Measurements from ENCODE around the gene DSE. TPM values are rescaled to one million over a fixed set of nuclear protein-coding genes. Genes with fewer than 3 reads are reported as not detected.
"Not testable (repeated sequence)": the region's sequence is repeated elsewhere in the genome, so short reads cannot be mapped to it uniquely, and the experiment has no call there.

The DSE gene
- total RNA-seq, 1 donor from 2014 or later: 26.5 TPM

- Mint-ChIP-seq H3K4me3 (ENCODE audit: unreplicated experiment) (no peak overlapping the region), H3K4me1 (ENCODE audit: unreplicated experiment) (no peaks in the 10 kb centered on the region), H3K36me3 (ENCODE audit: low read depth, unreplicated experiment) (no peaks in the 10 kb centered on the region), H3K27ac (ENCODE audit: unreplicated experiment) (no peak overlapping the region), H3K9me3 (ENCODE audit: unreplicated experiment) (no peaks in the 10 kb centered on the region), H3K27me3 (ENCODE audit: unreplicated experiment) (peaks cover 2% of the 10 kb centered on the region)
- no peak for DNase-seq (ENCODE audit: low spot score)
- TF ChIP-seq CTCF (IDR thresholded peaks at IDR 0.05; ENCODE audit: unreplicated experiment): no peak
These were observed 35.0 kb upstream of the DSE start for GRCh38 chr6:116335612-116336215.

GRCh38 chr6:116338943-116339342, 31.8 kb upstream of the DSE start:
- Mint-ChIP-seq H3K36me3 (ENCODE audit: low read depth, unreplicated experiment) (peaks cover 8% of the 10 kb centered on the region), H3K27ac (ENCODE audit: unreplicated experiment) (no peak overlapping the region), H3K27me3 (ENCODE audit: unreplicated experiment) (peaks cover 2% of the 10 kb centered on the region), H3K4me3 (ENCODE audit: unreplicated experiment) (no peak overlapping the region), H3K9me3 (ENCODE audit: unreplicated experiment) (no peaks in the 10 kb centered on the region), H3K4me1 (ENCODE audit: unreplicated experiment) (no peaks in the 10 kb centered on the region)
- no peak for DNase-seq (ENCODE audit: low spot score)
- no peak for TF ChIP-seq CTCF (IDR thresholded peaks at IDR 0.05; ENCODE audit: unreplicated experiment)

- H3K9me3 Mint-ChIP-seq (ENCODE audit: unreplicated experiment); H3K4me3 Mint-ChIP-seq (ENCODE audit: unreplicated experiment); DNase-seq (ENCODE audit: low spot score); H3K4me1 Mint-ChIP-seq (ENCODE audit: unreplicated experiment); H3K27me3 Mint-ChIP-seq (ENCODE audit: unreplicated experiment); H3K27ac Mint-ChIP-seq (ENCODE audit: unreplicated experiment): not testable (repeated sequence)
- H3K36me3 Mint-ChIP-seq (ENCODE audit: low read depth, unreplicated experiment): peaks cover 10% of the 10 kb centered on the region
These were observed 30.1 kb upstream of the DSE start for GRCh38 chr6:116340625-116341024.

- no peaks in the 10 kb centered on the region for H3K4me1 Mint-ChIP-seq (ENCODE audit: unreplicated experiment)
- no peak for DNase-seq (ENCODE audit: low spot score)
These were observed 21.5 kb upstream of the DSE start for GRCh38 chr6:116349216-116349615.

GRCh38 chr6:116351101-116351500, 19.6 kb upstream of the DSE start:
- Mint-ChIP-seq H3K36me3 (ENCODE audit: low read depth, unreplicated experiment) (no peaks in the 10 kb centered on the region), H3K4me1 (ENCODE audit: unreplicated experiment) (no peaks in the 10 kb centered on the region), H3K27me3 (ENCODE audit: unreplicated experiment) (no peaks in the 10 kb centered on the region), H3K9me3 (ENCODE audit: unreplicated experiment) (no peaks in the 10 kb centered on the region), H3K4me3 (ENCODE audit: unreplicated experiment) (no peak overlapping the region), H3K27ac (ENCODE audit: unreplicated experiment) (no peak overlapping the region)
- TF ChIP-seq CTCF (IDR thresholded peaks at IDR 0.05; ENCODE audit: unreplicated experiment): no peak
- no peak for DNase-seq (ENCODE audit: low spot score)

More at GRCh38 chr6:116349216-116349615, 21.5 kb upstream of the DSE start:
- TF ChIP-seq CTCF (IDR thresholded peaks at IDR 0.05; ENCODE audit: unreplicated experiment): no peak
- no peaks in the 10 kb centered on the region for H3K27me3 Mint-ChIP-seq (ENCODE audit: unreplicated experiment)
- no peaks in the 10 kb centered on the region for H3K9me3 Mint-ChIP-seq (ENCODE audit: unreplicated experiment)
- H3K27ac Mint-ChIP-seq (ENCODE audit: unreplicated experiment): no peak overlapping the region
- no peaks in the 10 kb centered on the region for H3K36me3 Mint-ChIP-seq (ENCODE audit: low read depth, unreplicated experiment)
- no peak overlapping the region for H3K4me3 Mint-ChIP-seq (ENCODE audit: unreplicated experiment)
